GM21390 (cell line): Measurements from ENCODE around the gene FMN2.

Experiments used
- ATAC-seq: cut with Tn5 transposase; IDR thresholded peaks from one replicate; pipeline ENCODE4 v1.9.1; 2021; ENCODE audit not compliant: unreplicated experiment

FMN2 gene

DNA sequence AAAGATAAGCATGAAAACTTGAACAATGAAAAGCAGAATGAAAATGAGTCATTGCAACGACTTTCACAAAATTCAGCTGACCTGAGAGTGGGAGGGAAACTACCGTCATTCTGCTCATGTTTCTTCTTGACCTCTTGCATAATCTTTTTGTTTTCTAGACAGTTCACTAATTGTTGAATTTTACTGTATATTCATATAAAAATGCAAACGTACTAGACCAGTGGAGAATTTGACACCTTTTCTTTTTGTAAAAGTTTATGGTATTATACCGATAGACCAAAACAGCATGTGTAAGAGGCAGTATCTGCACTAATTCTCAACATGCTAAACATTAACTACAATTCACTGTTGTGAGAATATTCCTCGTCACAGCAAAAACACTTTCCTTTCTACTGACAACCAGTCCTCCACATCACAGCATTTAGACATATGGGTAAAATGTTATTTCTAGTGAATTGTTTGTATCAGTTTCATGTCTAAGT lies 382.5 kb downstream of the FMN2 start:
- ATAC-seq = no peak

DNA sequence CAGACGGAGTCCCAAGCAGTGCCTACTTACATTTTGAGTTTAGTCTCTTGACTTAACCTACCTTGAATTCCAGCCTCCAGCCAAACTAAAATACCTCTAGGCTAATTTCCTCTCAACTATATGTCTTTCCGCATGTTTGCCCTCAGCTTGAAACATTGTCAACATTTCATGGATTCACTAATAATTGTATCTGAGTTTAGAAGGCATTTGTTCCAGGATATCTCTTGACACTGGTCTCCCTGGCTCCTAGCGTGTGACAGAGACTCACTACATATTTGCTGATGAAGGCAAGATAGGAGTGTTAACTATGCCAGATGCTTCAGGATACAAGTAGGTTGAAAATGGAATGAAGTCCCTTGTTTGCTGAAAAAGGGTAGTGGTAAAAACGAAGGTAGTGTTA lies 384.1 kb downstream of the FMN2 start:
- ATAC-seq = no peak

GRCh38 chr1:240478536-240478935 lies 386.9 kb downstream of the FMN2 start:
- no peak for ATAC-seq

GRCh38 chr1:240484804-240485443 lies 393.2 kb downstream of the FMN2 start:
- no peak for ATAC-seq

GRCh38 chr1:240486611-240487010 lies 394.9 kb downstream of the FMN2 start:
- ATAC-seq = no peak

GRCh38 chr1:240487493-240487892 lies 395.8 kb downstream of the FMN2 start:
- no peak for ATAC-seq

DNA sequence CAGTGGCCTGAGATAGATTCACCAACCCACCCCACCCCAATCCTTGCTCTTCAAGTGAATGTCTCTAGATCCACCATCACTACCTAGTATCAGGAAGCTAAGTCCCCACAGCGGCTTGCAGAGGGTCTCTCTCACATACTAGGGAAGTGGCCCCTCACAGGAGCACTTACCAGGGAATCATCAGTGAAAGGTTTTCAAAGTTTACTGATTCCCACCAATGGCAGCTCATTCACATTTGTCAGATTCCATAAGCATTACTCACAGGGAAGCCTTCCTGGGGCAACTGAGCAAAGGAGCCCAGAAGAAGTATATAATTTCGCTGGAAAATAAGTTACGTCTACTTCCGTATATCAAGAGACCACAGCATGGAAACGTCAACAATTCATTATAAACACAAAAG lies 399.5 kb downstream of the FMN2 start:
- ATAC-seq = no peak

GRCh38 chr1:240491796-240492195 lies 400.1 kb downstream of the FMN2 start:
- ATAC-seq = no peak

DNA sequence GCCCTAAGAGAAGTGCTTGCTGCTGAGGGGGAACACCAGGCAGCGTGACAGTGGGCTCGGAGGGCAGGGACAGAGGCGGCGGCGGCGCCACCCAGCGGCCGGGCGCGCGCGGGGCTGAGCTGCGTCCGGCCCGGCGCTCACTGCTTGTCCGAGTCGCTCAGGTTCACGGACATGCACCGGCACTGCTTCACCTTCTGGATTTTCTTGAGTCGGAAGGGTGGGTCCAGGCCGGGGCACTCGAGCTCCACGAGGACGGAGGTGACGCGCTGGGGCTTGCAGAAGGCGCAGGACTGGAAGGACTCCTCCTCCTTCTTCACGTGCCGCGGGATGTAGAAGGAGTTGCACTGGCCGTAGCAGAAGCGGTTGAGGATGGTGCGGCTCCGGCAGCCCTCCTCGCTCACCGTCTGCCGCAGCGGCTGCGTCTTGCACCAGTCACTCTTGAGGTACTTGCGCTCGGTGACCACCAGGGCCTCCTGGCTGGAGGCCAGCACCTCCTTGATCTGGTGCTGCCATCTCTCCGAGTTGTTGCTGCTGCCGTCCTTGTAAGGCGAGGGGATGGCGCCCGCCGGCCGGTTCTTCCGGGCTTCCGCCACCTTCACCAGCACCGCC lies 401.3 kb downstream of the FMN2 start:
- ATAC-seq = no peak

DNA sequence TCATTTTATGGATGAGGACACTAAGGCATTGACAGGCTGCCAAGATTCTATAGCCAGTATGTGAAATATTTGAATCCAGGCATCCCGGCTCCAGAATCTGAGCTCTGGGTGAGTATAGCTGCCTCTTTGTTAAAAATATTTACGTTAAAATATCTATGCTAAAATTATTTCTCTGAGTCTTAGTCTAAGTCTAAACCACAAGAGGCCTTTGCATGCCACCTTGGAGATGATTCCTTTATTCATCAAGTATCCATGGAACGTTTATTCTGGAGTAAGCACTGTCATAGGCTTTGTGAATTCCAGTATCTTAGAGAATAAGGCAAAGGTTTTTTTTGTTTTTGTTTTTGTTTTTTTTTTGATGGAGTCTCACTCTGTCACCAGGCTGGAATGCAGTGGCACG lies 403.9 kb downstream of the FMN2 start:
- no peak for ATAC-seq

DNA sequence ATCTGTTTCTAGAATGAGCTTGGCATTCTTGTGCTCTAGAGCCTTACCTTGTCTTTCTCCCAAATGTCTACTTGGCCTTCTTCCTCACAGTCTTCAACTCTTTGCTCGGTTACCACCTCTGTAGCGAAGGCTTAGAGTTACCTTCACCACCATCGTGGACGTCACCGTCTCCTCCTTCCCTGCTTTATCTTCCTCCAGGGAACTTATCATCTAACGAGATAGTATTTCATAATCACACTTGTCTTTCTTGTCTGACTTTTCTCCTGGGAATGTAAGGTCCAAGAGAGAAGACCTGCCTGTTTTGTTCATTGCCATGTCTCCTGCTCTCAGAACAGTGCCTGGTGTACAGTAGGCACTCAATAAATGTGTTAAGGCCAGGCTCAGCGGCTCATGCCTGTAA lies 404.7 kb downstream of the FMN2 start:
- no peak for ATAC-seq

GRCh38 chr1:240496941-240497340 lies 405.3 kb downstream of the FMN2 start:
- no peak for ATAC-seq

DNA sequence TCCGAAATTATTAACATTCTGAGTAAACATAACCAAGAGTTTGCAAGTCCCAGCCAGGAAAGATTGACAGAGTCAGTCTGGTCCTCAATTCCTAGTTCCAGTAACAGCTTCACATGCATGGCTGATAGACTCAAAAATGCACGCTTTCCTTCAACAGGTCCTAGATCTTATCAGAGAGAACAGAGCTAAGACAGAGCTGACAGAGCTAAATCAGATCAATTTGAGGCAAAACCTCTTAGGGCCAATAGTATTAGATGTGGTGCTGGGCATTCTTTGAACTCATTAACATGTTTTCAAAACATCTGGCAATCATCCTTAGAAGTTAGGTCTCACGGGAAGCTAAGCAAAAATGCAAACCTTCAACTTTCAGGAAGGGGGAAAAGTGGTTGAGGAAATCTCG lies 406.2 kb downstream of the FMN2 start:
- no peak for ATAC-seq

DNA sequence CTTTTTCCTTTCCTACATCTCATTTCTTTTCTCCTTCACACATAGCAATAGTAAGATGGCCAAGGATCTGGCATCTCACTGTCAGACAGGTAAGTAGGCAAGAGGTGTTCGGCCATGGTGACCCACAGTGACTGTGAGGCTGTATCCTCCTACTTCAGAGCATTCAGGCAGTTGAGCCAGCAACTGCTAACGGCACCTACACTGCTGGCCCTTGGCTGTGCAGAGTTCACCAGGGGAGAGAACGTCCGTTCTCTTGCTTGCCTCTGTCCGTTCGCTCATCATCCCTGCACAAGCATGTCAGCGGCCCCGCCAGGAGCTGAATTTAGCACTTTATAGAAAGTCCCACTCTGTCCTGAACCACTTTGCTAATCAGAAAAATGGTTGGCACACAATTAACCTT lies 406.7 kb downstream of the FMN2 start:
- no peak for ATAC-seq

- no peak for ATAC-seq
These were observed 407.3 kb downstream of the FMN2 start for GRCh38 chr1:240499012-240499411.

DNA sequence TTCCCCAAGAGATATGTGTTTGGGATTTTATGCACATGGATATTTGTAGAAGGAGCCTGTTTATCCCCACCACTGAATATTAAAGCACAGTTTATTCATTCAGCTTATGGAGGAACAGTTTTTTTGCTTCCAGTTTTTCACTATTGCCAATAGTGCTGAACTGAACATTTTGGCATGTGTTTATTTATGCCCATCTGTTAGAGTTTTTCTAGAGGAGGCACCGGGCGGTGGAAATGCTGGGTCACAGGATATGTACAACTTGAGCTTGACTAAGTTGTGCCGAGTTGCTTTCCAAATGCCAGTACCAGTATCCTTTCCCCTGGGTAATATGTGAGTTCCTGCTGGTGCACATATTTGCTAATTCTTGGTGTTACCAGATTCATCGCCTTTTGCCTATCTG lies 409.0 kb downstream of the FMN2 start:
- ATAC-seq = no peak

GRCh38 chr1:240501115-240501514 lies 409.4 kb downstream of the FMN2 start:
- ATAC-seq = no peak

DNA sequence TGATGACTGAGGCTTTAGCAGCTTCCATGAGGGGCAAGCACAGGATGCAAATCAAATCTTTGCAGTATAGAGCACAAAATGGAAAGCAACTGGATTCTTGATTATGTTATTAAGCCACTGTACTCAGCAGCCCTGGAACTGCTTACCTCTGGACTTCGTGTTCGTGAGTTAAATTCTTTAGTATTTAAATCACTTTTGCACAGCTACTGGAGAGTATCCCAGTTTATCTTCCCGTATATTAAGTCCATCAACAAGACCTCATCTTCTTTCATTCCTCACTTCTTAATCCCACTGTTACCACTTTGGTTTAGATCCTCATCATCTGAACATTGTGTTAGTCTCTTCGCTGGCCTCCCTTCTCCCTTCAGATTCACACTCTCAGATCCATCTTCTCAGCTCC lies 411.4 kb downstream of the FMN2 start:
- no peak for ATAC-seq

DNA sequence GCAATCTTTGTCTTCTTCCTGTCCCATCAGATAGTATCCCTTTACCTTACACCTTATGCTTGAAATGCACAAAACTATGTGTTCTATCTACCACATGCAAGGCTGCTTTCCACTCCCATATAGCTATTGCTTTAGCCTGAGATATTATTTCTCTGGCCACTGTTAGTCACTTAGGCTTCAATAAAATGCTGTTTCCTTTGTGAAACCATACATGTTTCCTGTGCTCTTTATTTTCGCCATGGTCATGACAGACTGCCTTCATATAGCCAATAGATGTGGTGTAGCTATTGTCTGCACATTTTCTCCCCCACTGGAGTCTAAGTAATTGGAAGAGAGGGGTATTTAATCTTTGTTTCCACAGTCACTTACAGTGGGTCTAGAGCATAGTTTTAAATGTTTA lies 411.9 kb downstream of the FMN2 start:
- no peak for ATAC-seq

- ATAC-seq = no peak
These were observed 414.5 kb downstream of the FMN2 start for GRCh38 chr1:240506176-240506575.

- ATAC-seq = no peak
These were observed 416.5 kb downstream of the FMN2 start for GRCh38 chr1:240508201-240508600.

DNA sequence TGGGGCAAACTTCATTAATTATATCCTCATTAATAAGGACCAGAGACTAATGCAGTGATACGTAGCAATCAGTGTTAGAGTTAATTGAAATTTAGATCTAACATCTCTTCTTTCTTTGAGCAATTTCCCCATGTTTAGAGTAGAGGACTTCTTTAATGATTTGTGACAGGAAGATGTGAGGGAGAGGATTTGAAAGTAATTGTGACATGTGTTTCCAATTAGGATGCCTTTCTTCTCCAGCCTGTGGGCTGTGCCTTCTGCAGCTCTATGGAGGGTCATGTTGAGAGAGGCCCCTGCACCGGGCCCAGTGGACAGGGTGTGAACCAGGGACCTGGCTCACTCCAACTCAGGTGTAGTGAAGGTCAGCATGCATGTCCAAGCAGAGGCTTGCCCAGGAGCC lies 417.3 kb downstream of the FMN2 start:
- no peak for ATAC-seq

DNA sequence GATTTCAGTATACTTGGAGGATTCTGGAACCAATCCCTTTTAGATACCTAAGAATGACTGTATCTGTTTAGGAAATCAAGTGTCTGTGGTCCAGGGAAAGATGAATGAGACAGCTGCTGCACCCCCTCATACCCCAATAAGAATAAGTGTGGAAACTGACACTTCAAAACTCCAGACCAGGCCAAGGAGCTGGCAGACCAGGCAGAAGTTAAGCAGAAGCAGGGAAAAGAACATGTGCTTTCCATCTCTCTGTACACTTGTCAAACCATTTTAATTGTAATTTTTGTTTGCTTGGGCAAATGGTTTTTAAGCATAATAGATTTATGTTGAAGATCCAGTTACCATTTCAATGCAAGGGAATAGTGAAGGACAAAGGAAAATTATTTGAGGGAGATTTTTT lies 420.1 kb downstream of the FMN2 start:
- no peak for ATAC-seq
